Measurements from ENCODE around the gene FOXS1. TPM values are rescaled to one million over a fixed set of nuclear protein-coding genes. Genes with fewer than 3 reads are reported as not detected.

FOXS1 gene
- total RNA-seq, 1 donor = 0.36 TPM

- Histone ChIP-seq H4K20me1 (ENCODE audit: insufficient read depth, low read length) (no peaks in the 10 kb centered on the region), H3K4me1 (ENCODE audit: insufficient read depth, low read length) (no peaks in the 10 kb centered on the region), H3K4me3 (ENCODE audit: insufficient read depth, low read length) (peak overlapping the region; percentile 62), H3K27me3 (ENCODE audit: insufficient read depth, low read length) (peaks cover 60% of the 10 kb centered on the region), H3K9me3 (ENCODE audit: low read depth, low read length) (no peaks in the 10 kb centered on the region), H3K79me2 (ENCODE audit: insufficient read depth, low read length) (no peaks in the 10 kb centered on the region), H3K36me3 (ENCODE audit: insufficient read depth, low read length) (no peaks in the 10 kb centered on the region), H3K27ac (ENCODE audit: low read depth, low read length) (no peak overlapping the region), H3K4me2 (ENCODE audit: insufficient read depth, low read length) (peak overlapping the region; percentile 72), H2AFZ (ENCODE audit: low read length) (peak overlapping the region; percentile 59)
- no peak for DNase-seq (ENCODE audit: insufficient read length, low spot score, missing footprints)
- TF ChIP-seq, protein P1, sequence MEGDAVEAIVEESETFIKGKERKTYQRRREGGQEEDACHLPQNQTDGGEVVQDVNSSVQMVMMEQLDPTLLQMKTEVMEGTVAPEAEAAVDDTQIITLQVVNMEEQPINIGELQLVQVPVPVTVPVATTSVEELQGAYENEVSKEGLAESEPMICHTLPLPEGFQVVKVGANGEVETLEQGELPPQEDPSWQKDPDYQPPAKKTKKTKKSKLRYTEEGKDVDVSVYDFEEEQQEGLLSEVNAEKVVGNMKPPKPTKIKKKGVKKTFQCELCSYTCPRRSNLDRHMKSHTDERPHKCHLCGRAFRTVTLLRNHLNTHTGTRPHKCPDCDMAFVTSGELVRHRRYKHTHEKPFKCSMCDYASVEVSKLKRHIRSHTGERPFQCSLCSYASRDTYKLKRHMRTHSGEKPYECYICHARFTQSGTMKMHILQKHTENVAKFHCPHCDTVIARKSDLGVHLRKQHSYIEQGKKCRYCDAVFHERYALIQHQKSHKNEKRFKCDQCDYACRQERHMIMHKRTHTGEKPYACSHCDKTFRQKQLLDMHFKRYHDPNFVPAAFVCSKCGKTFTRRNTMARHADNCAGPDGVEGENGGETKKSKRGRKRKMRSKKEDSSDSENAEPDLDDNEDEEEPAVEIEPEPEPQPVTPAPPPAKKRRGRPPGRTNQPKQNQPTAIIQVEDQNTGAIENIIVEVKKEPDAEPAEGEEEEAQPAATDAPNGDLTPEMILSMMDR (IDR thresholded peaks at IDR 0.05; ENCODE audit: extremely low read depth, low read depth, low read length) = no peak
These were observed 15.7 kb upstream of the FOXS1 start for GRCh38 chr20:31861135-31861384.

- no peaks in the 10 kb centered on the region for H3K36me3 ChIP-seq (ENCODE audit: insufficient read depth, low read length)
- H3K27ac ChIP-seq (ENCODE audit: low read depth, low read length) = no peak overlapping the region
- no peaks in the 10 kb centered on the region for H3K4me1 ChIP-seq (ENCODE audit: insufficient read depth, low read length)
- DNase-seq (ENCODE audit: insufficient read length, low spot score, missing footprints) = peak; percentile 95
- no peaks in the 10 kb centered on the region for H3K9me3 ChIP-seq (ENCODE audit: low read depth, low read length)
- peaks cover 60% of the 10 kb centered on the region for H3K27me3 ChIP-seq (ENCODE audit: insufficient read depth, low read length)
- no peaks in the 10 kb centered on the region for H3K79me2 ChIP-seq (ENCODE audit: insufficient read depth, low read length)
- H3K4me2 ChIP-seq (ENCODE audit: insufficient read depth, low read length) = peak overlapping the region; percentile 72
- H3K4me3 ChIP-seq (ENCODE audit: insufficient read depth, low read length) = peak overlapping the region; percentile 62
- no peak overlapping the region for H2AFZ ChIP-seq (ENCODE audit: low read length)
- no peaks in the 10 kb centered on the region for H4K20me1 ChIP-seq (ENCODE audit: insufficient read depth, low read length)
- TF ChIP-seq, protein P1 (IDR thresholded peaks at IDR 0.05; ENCODE audit: extremely low read depth, low read depth, low read length) = no peak
These were observed 15.2 kb upstream of the FOXS1 start for GRCh38 chr20:31860390-31861134.

- TF ChIP-seq, protein P1 (IDR thresholded peaks at IDR 0.05; ENCODE audit: extremely low read depth, low read depth, low read length) = no peak
- Histone ChIP-seq H3K27me3 (ENCODE audit: insufficient read depth, low read length) (peaks cover 63% of the 10 kb centered on the region), H3K4me1 (ENCODE audit: insufficient read depth, low read length) (no peaks in the 10 kb centered on the region), H3K27ac (ENCODE audit: low read depth, low read length) (no peak overlapping the region), H3K4me3 (ENCODE audit: insufficient read depth, low read length) (no peak overlapping the region), H3K4me2 (ENCODE audit: insufficient read depth, low read length) (no peak overlapping the region), H3K79me2 (ENCODE audit: insufficient read depth, low read length) (no peaks in the 10 kb centered on the region), H3K9me3 (ENCODE audit: low read depth, low read length) (no peaks in the 10 kb centered on the region), H4K20me1 (ENCODE audit: insufficient read depth, low read length) (no peaks in the 10 kb centered on the region), H3K36me3 (ENCODE audit: insufficient read depth, low read length) (no peaks in the 10 kb centered on the region), H2AFZ (ENCODE audit: low read length) (no peak overlapping the region)
- peak; percentile 43 for DNase-seq (ENCODE audit: insufficient read length, low spot score, missing footprints)
These were observed 14.6 kb upstream of the FOXS1 start for GRCh38 chr20:31859998-31860380.

DNA sequence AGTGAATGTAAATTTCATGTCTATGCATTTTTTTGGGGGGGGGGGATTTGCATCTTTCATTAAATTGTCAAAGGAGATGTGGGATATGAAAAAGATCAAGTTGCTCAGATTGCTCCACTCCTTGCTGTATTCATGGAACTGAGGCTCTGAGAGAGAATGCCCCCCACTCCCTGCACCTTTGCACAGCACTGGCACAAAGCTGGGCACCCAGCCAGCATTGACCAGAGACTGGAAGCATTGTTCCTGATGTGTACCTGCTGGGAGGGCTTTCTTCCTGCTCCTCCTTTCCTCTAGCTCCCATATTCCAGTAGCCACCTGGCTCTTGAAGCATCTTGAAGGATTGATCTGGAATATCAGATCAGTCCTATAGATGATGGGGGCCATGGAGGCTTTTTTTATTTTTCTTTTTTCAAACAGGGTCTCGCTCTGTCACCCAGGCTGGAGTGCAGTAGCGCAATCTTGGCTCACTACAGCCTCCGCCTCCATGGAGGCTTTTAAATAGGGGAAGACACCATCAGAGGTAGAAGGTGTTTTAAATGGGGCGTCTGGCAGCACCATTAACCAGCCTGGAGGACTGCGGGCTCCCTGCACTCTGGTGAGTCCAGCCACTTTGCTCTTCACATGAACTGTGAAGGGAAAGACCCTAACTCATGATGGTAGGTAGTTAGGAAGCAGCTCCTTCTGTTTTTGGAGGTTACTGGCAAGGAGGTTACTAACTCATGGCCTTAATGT is 14.0 kb upstream of the FOXS1 start:
- Histone ChIP-seq H3K27me3 (ENCODE audit: insufficient read depth, low read length) (peaks cover 66% of the 10 kb centered on the region), H2AFZ (ENCODE audit: low read length) (no peak overlapping the region), H3K4me1 (ENCODE audit: insufficient read depth, low read length) (no peaks in the 10 kb centered on the region), H3K4me3 (ENCODE audit: insufficient read depth, low read length) (no peak overlapping the region), H3K9me3 (ENCODE audit: low read depth, low read length) (no peaks in the 10 kb centered on the region), H3K79me2 (ENCODE audit: insufficient read depth, low read length) (no peaks in the 10 kb centered on the region), H3K36me3 (ENCODE audit: insufficient read depth, low read length) (no peaks in the 10 kb centered on the region), H4K20me1 (ENCODE audit: insufficient read depth, low read length) (no peaks in the 10 kb centered on the region), H3K4me2 (ENCODE audit: insufficient read depth, low read length) (no peak overlapping the region), H3K27ac (ENCODE audit: low read depth, low read length) (no peak overlapping the region)
- DNase-seq (ENCODE audit: insufficient read length, low spot score, missing footprints) = peak; percentile 10
- TF ChIP-seq, protein P1 (IDR thresholded peaks at IDR 0.05; ENCODE audit: extremely low read depth, low read depth, low read length) = no peak
